HG03432 (cell line): ENCODE results near the gene OMP.
"Not testable (repeated sequence)": the region's sequence is repeated elsewhere in the genome, so short reads cannot be mapped to it uniquely, and the experiment has no call there.

Experiments used
- ATAC-seq: cut with Tn5 transposase; IDR thresholded peaks from one replicate; pipeline ENCODE4 v1.9.1; 2021; ENCODE audit warnings: mild to moderate bottlenecking, moderate library complexity; ENCODE audit not compliant: unreplicated experiment

The OMP gene

GRCh38 chr11:77085652-77086051, 17.0 kb upstream of the OMP start:
- no peak for ATAC-seq

- ATAC-seq: no peak
Observed at GRCh38 chr11:77086521-77087472, 15.8 kb upstream of the OMP start.

- no peak for ATAC-seq
Observed at GRCh38 chr11:77087723-77088225, 14.9 kb upstream of the OMP start.

- no peak for ATAC-seq
Observed at GRCh38 chr11:77088236-77089003, 14.2 kb upstream of the OMP start.

GRCh38 chr11:77089004-77089545, 13.6 kb upstream of the OMP start:
- no peak for ATAC-seq

GRCh38 chr11:77090046-77090372, 12.6 kb upstream of the OMP start:
- no peak for ATAC-seq

GRCh38 chr11:77090373-77091111, 12.1 kb upstream of the OMP start:
- no peak for ATAC-seq

GRCh38 chr11:77091146-77091940, 11.3 kb upstream of the OMP start:
- peak; percentile 86 for ATAC-seq

- no peak for ATAC-seq
Observed at GRCh38 chr11:77092382-77092781, 10.3 kb upstream of the OMP start.

- no peak for ATAC-seq
Observed at GRCh38 chr11:77093056-77093891, 9.4 kb upstream of the OMP start.

GRCh38 chr11:77093987-77094840, 8.4 kb upstream of the OMP start:
- no peak for ATAC-seq

GRCh38 chr11:77094841-77095365, 7.7 kb upstream of the OMP start:
- no peak for ATAC-seq

- ATAC-seq: no peak
Observed at GRCh38 chr11:77095551-77096490, 6.8 kb upstream of the OMP start.

- no peak for ATAC-seq
Observed at GRCh38 chr11:77096591-77097019, 6.0 kb upstream of the OMP start.

GRCh38 chr11:77097180-77097579, 5.5 kb upstream of the OMP start:
- not testable (repeated sequence) for ATAC-seq

- no peak for ATAC-seq
Observed at GRCh38 chr11:77100166-77101042, 2.2 kb upstream of the OMP start.
